ENCODE measurements around the gene FADS6. TPM values are rescaled to one million over a fixed set of nuclear protein-coding genes. Genes with fewer than 3 reads are reported as not detected.

Gene FADS6
- polyA plus RNA-seq, 3 donors, result not detected

DNA sequence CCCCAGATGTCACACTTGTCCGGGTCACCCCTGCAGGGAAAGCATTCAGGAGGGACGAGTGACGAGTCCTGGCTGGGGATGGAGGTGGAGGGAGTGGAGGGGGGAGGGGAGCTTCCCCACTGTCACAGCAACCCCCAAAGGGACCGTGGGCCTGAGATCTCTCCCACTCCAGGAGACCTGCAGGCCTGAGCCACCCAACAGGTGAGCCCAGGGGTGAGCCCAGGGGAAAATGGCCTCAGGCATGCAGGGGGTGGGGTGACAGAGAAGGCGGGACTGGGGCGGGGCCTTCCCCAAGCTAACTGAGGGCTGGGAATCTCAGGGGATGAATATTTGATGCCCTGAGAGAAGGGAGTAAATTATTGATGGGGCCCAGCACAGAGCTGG is 27.2 kb upstream of the FADS6 start:
- Histone ChIP-seq H3K9me3 (replicated peaks in 1 of 2; ENCODE audit: control insufficient read depth in 1 of 2, insufficient read depth in 1 of 2, low read length in 2 of 2) (peaks cover 0 to 7% of the 10 kb centered on the region in 2 donors), H2AFZ (ENCODE audit: insufficient read depth, low read depth, low read length, poor library complexity, severe bottlenecking) (no peak overlapping the region), H3K27me3 (ENCODE audit: control insufficient read depth in 2 of 2, insufficient read depth in 2 of 2, low read length in 2 of 2) (peaks cover 21 to 52% of the 10 kb centered on the region in 2 donors), H3K36me3 (replicated peaks in 1 of 2; ENCODE audit: control insufficient read depth in 1 of 2, insufficient read depth in 2 of 2, low read length in 2 of 2) (no peaks in the 10 kb centered on the region), H3K9ac (ENCODE audit: insufficient read depth, low read length, poor library complexity, severe bottlenecking) (no peak overlapping the region), H3K4me1 (ENCODE audit: control insufficient read depth in 1 of 2, insufficient read depth in 2 of 2, low read length in 2 of 2) (peaks cover 48 to 66% of the 10 kb centered on the region in 2 donors), H3K27ac (ENCODE audit: low read depth in 1 of 2, low read length in 2 of 2) (no peak overlapping the region), H3K79me2 (ENCODE audit: insufficient read depth, low read length) (no peaks in the 10 kb centered on the region), H4K20me1 (ENCODE audit: insufficient read depth, low read length) (no peaks in the 10 kb centered on the region), H3K4me2 (replicated peaks; ENCODE audit: extremely low read depth, low read length, poor library complexity, severe bottlenecking) (no peak overlapping the region), H3K4me3 (replicated peaks in 1 of 3; ENCODE audit: low read depth in 2 of 3, low read length in 3 of 3) (no peak overlapping the region)
- intact Hi-C loops (cut with micrococcal nuclease), result no loop called here
- WGBS (ENCODE audit: insufficient coverage), result 75% methylated on average over 2 of the region's 6 CpGs
- H3K36me3 Mint-ChIP-seq, result peaks cover 0 to 3% of the 10 kb centered on the region in 2 donors
- peak overlapping the region in 2 of 7 donors; percentile 33 to 61 for H3K27ac Mint-ChIP-seq
- peaks cover 46 to 63% (median 52%) of the 10 kb centered on the region in 3 donors for H3K27me3 Mint-ChIP-seq (ENCODE audit: low read depth in 3 of 3)
- no peak for DNase-seq
- H3K4me3 Mint-ChIP-seq, result peak overlapping the region in 1 of 2 donors; percentile 63
- H3K9me3 Mint-ChIP-seq, result peaks cover 0 to 10% (median 0%) of the 10 kb centered on the region in 7 donors
- peaks cover 50% of the 10 kb centered on the region for H3K4me1 Mint-ChIP-seq
- TF ChIP-seq, protein P1, sequence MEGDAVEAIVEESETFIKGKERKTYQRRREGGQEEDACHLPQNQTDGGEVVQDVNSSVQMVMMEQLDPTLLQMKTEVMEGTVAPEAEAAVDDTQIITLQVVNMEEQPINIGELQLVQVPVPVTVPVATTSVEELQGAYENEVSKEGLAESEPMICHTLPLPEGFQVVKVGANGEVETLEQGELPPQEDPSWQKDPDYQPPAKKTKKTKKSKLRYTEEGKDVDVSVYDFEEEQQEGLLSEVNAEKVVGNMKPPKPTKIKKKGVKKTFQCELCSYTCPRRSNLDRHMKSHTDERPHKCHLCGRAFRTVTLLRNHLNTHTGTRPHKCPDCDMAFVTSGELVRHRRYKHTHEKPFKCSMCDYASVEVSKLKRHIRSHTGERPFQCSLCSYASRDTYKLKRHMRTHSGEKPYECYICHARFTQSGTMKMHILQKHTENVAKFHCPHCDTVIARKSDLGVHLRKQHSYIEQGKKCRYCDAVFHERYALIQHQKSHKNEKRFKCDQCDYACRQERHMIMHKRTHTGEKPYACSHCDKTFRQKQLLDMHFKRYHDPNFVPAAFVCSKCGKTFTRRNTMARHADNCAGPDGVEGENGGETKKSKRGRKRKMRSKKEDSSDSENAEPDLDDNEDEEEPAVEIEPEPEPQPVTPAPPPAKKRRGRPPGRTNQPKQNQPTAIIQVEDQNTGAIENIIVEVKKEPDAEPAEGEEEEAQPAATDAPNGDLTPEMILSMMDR (IDR thresholded peaks at IDR 0.05), result no peak

DNA sequence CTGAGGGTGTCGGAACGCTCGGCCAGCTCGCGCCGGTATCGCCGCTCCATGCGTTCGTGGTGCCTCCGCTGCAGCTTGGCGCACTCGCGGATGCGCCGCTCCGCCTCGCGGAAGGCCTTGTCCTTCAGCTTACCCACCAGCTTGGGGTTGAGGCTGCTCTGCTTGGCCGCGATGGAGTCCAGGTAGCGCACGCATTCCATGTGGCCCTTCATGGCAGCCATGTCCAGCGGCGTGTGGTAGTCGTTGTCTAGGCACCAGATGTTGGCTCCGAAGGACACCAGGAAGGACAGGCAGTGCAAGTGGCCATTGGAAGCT is 26.8 kb upstream of the FADS6 start:
- no peak overlapping the region for H3K4me2 ChIP-seq (replicated peaks; ENCODE audit: extremely low read depth, low read length, poor library complexity, severe bottlenecking)
- peaks cover 48 to 66% of the 10 kb centered on the region in 2 donors for H3K4me1 ChIP-seq (ENCODE audit: control insufficient read depth in 1 of 2, insufficient read depth in 2 of 2, low read length in 2 of 2)
- TF ChIP-seq, protein P1 (IDR thresholded peaks at IDR 0.05), result no peak
- WGBS (ENCODE audit: insufficient coverage), result 71% methylated on average over 27 of the region's 27 CpGs
- intact Hi-C loops (cut with micrococcal nuclease), result no loop called here
- peaks cover 18 to 48% of the 10 kb centered on the region in 2 donors for H3K27me3 ChIP-seq (ENCODE audit: control insufficient read depth in 2 of 2, insufficient read depth in 2 of 2, low read length in 2 of 2)
- peaks cover 0 to 3% of the 10 kb centered on the region in 2 donors for H3K36me3 Mint-ChIP-seq
- H3K9me3 Mint-ChIP-seq, result peaks cover 0 to 8% (median 0%) of the 10 kb centered on the region in 7 donors
- peaks cover 0 to 7% of the 10 kb centered on the region in 2 donors for H3K9me3 ChIP-seq (replicated peaks in 1 of 2; ENCODE audit: control insufficient read depth in 1 of 2, insufficient read depth in 1 of 2, low read length in 2 of 2)
- no peaks in the 10 kb centered on the region for H3K36me3 ChIP-seq (replicated peaks in 1 of 2; ENCODE audit: control insufficient read depth in 1 of 2, insufficient read depth in 2 of 2, low read length in 2 of 2)
- peaks cover 48% of the 10 kb centered on the region for H3K4me1 Mint-ChIP-seq
- peak overlapping the region in 1 of 2 donors; percentile 63 for H3K4me3 Mint-ChIP-seq
- peaks cover 42 to 60% (median 48%) of the 10 kb centered on the region in 3 donors for H3K27me3 Mint-ChIP-seq (ENCODE audit: low read depth in 3 of 3)
- no peak overlapping the region for H3K9ac ChIP-seq (ENCODE audit: insufficient read depth, low read length, poor library complexity, severe bottlenecking)
- H4K20me1 ChIP-seq (ENCODE audit: insufficient read depth, low read length), result no peaks in the 10 kb centered on the region
- no peak overlapping the region for H3K27ac ChIP-seq (ENCODE audit: low read depth in 1 of 2, low read length in 2 of 2)
- no peak for DNase-seq
- H3K79me2 ChIP-seq (ENCODE audit: insufficient read depth, low read length), result no peaks in the 10 kb centered on the region
- no peak overlapping the region for H3K27ac Mint-ChIP-seq
- H3K4me3 ChIP-seq (replicated peaks in 1 of 3; ENCODE audit: low read depth in 2 of 3, low read length in 3 of 3), result no peak overlapping the region
- H2AFZ ChIP-seq (ENCODE audit: insufficient read depth, low read depth, low read length, poor library complexity, severe bottlenecking), result no peak overlapping the region

All from CD14-positive monocyte (primary cell).